ENCODE results near the gene TGFBR3L. TPM values are rescaled to one million over a fixed set of nuclear protein-coding genes. Genes with fewer than 3 reads are reported as not detected.

The TGFBR3L gene
- total RNA-seq, 1 experiment from 2014 or later, result 9.8 TPM

- POLR2A ChIA-PET, result no interaction called here
- intact Hi-C loops (cut with micrococcal nuclease; ENCODE audit: unreplicated experiment), result loop anchor here (5.0 kb wide), 1 partner anchor 34 kb away; no protein-coding TSS in a partner anchor
- no TSS peak for BruUV-seq (replicated peaks)
- H3K9me3 ChIP-seq, result no peaks in the 10 kb centered on the region
- CTCF ChIA-PET, result interaction anchor here (0.7 to 2.3 kb wide), 4 partner anchors 16 to 35 kb away, joined by 3 to 5 read pairs (median 5); partner anchors contain the start of genes MAP2K7 and SNAPC2
- H3K4me3 Mint-ChIP-seq (ENCODE audit: unreplicated experiment), result no peak overlapping the region
- no peak for DNase-seq
- H3K36me3 ChIP-seq (ENCODE audit: control insufficient read depth, insufficient read depth, low read length), result no peaks in the 10 kb centered on the region
- no peaks in the 10 kb centered on the region for H3K9me3 Mint-ChIP-seq (ENCODE audit: unreplicated experiment)
- H3K27me3 ChIP-seq (replicated peaks; ENCODE audit: control insufficient read depth, insufficient read depth, low read length), result no peaks in the 10 kb centered on the region
- no peak overlapping the region for H3K4me3 ChIP-seq (ENCODE audit: low read depth, low read length)
- peaks cover 10% of the 10 kb centered on the region; the same call in 1 of the 2 replicates for H3K4me1 ChIP-seq
- no peaks in the 10 kb centered on the region for H3K36me3 Mint-ChIP-seq (ENCODE audit: insufficient read depth, unreplicated experiment)
- H3K27me3 Mint-ChIP-seq (ENCODE audit: insufficient read depth, unreplicated experiment), result no peaks in the 10 kb centered on the region
- no peaks in the 10 kb centered on the region for H3K4me1 Mint-ChIP-seq (ENCODE audit: low read depth, unreplicated experiment)
- TF ChIP-seq CTCF (IDR thresholded peaks at IDR 0.05; ENCODE audit: insufficient read depth in 1 of 2, low read depth in 1 of 2, low read length in 1 of 2, severe bottlenecking in 1 of 2, unreplicated experiment in 1 of 2), result no peak
- H3K27ac Mint-ChIP-seq (ENCODE audit: unreplicated experiment), result no peak overlapping the region
Measured at GRCh38 chr19:7885818-7886217, 28.8 kb upstream of the TGFBR3L start.

DNA sequence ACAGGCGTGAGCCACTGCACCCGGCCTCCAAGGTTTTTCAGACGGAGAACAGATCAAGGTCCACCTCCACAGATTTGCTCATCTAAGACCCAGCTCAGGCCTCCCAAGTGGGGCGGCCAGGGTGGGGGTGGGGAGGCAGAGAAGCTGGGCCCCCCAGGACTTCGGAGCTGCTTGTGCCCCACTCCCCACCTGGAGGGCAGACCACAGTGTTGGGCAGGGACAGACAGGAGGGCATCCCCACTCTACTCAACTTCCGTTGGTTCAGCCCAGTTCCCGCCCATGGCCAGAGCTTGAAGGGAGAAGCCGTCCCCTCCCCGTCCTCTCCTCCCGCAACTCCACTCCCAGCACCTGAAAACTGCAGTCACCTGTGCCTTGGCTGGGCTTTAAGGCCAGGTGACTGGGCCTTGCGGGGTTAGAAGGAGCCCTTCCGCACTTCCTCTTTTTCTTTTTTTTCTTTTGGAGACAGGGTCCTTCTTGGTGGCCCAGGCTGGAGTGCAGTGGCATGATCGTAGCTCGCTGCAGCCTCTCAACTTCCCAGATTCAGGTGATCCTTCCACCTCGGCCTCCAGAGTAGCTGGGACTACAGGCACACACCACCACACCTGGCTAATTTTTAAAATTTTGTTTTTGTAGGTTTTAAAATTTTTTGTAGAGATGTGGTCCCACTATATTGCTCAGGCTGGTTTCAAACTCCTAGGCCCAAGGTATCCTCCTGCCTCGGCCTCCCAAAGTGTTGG lies 27.1 kb upstream of the TGFBR3L start:
- no TSS peak for BruUV-seq (replicated peaks)
- no peak for TF ChIP-seq CTCF (IDR thresholded peaks at IDR 0.05; ENCODE audit: insufficient read depth in 1 of 2, low read depth in 1 of 2, low read length in 1 of 2, severe bottlenecking in 1 of 2, unreplicated experiment in 1 of 2)
- H3K4me1 ChIP-seq, result peaks cover 10% of the 10 kb centered on the region; the same call in 1 of the 2 replicates
- H3K4me3 ChIP-seq (ENCODE audit: low read depth, low read length), result no peak overlapping the region
- DNase-seq, result no peak
- Mint-ChIP-seq H3K4me1 (ENCODE audit: low read depth, unreplicated experiment) (no peaks in the 10 kb centered on the region), H3K9me3 (ENCODE audit: unreplicated experiment) (no peaks in the 10 kb centered on the region), H3K4me3 (ENCODE audit: unreplicated experiment) (peak overlapping the region; percentile 70), H3K27me3 (ENCODE audit: insufficient read depth, unreplicated experiment) (no peaks in the 10 kb centered on the region), H3K27ac (ENCODE audit: unreplicated experiment) (no peak overlapping the region), H3K36me3 (ENCODE audit: insufficient read depth, unreplicated experiment) (no peaks in the 10 kb centered on the region)
- no peaks in the 10 kb centered on the region for H3K9me3 ChIP-seq
- ChIA-PET POLR2A (interaction anchor here (0.6 to 2.3 kb wide), 4 partner anchors 16 to 56 kb away, joined by 6 to 12 read pairs (median 8); partner anchors contain the start of genes MAP2K7 and TIMM44), CTCF (interaction anchor here (0.7 to 2.3 kb wide), 3 partner anchors 18 to 34 kb away, joined by 3 to 8 read pairs (median 5); no protein-coding TSS in a partner anchor)
- intact Hi-C loops (cut with micrococcal nuclease; ENCODE audit: unreplicated experiment), result loop anchor here (2.0 to 5.0 kb wide), 2 partner anchors 15 to 35 kb away; partner anchors contain the start of gene MAP2K7
- H3K36me3 ChIP-seq (ENCODE audit: control insufficient read depth, insufficient read depth, low read length), result no peaks in the 10 kb centered on the region
- no peaks in the 10 kb centered on the region for H3K27me3 ChIP-seq (replicated peaks; ENCODE audit: control insufficient read depth, insufficient read depth, low read length)

DNA sequence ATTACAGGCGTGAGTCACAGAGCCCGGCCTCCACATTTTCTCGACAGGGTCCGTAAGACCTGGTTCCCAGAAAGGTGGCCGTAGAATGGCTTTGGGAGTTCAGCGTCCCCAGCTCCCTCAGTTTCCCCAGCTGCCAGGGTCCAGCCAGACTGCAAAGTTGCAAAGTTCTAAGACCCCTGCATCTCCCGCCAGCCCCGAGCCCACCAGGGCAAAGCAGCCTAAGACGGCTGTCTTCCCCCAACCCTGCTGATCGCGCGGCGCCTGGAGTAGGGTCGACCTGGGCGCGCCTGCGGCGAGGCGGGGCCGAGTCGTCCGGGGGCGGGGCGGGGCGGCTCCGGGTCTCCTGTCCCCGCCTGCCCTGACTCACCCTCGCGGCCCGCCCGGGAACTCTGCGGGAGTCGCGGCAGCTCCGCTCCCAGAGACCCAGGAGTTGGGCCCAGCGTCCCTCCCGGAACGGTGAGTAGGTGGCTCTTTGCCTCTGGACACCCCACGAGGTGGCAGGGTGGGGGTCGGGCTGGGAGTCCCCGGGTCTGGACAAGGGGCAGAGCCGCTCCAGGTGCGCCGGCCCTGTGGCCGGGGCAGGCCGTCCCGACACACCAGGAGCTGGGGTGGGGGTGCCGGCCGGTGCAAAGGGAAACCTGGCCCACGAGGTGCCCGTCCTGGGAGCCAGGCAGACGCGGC lies 26.3 kb upstream of the TGFBR3L start, which contains the start of gene LRRC8E:
TSS of gene LRRC8E (plus strand) at position 366 of the 681 bp plus-strand sequence. CDS start 7,094 bp downstream, outside the sequence.
- H3K4me3 ChIP-seq (ENCODE audit: low read depth, low read length), result peak within 1 kb of the TSS; percentile 66
- peak in 1 of 2 experiments; percentile 10 for TF ChIP-seq CTCF (IDR thresholded peaks at IDR 0.05; ENCODE audit: insufficient read depth in 1 of 2, low read depth in 1 of 2, low read length in 1 of 2, severe bottlenecking in 1 of 2, unreplicated experiment in 1 of 2)
- H3K27me3 ChIP-seq (replicated peaks; ENCODE audit: control insufficient read depth, insufficient read depth, low read length), result no peaks in the 10 kb centered on the region
- Mint-ChIP-seq H3K9me3 (ENCODE audit: unreplicated experiment) (no peaks in the 10 kb centered on the region), H3K27ac (ENCODE audit: unreplicated experiment) (peak within 1 kb of the TSS; percentile 19), H3K27me3 (ENCODE audit: insufficient read depth, unreplicated experiment) (no peaks in the 10 kb centered on the region), H3K4me1 (ENCODE audit: low read depth, unreplicated experiment) (no peaks in the 10 kb centered on the region), H3K36me3 (ENCODE audit: insufficient read depth, unreplicated experiment) (no peaks in the 10 kb centered on the region), H3K4me3 (ENCODE audit: unreplicated experiment) (peak within 1 kb of the TSS; percentile 70)
- H3K9me3 ChIP-seq, result no peaks in the 10 kb centered on the region
- intact Hi-C loops (cut with micrococcal nuclease; ENCODE audit: unreplicated experiment), result loop anchor here (2.0 to 5.0 kb wide), 2 partner anchors 15 to 36 kb away; partner anchors contain the start of gene MAP2K7
- ChIA-PET CTCF (interaction anchor here (0.7 to 1.2 kb wide), 3 partner anchors 19 to 344 kb away, joined by 3 to 8 read pairs (median 3); no protein-coding TSS in a partner anchor), POLR2A (interaction anchor here (0.6 to 2.3 kb wide), 5 partner anchors 15 to 318 kb away, joined by 3 to 12 read pairs (median 8); partner anchors contain the start of genes MAP2K7 and TIMM44)
- DNase-seq, result peak; percentile 78 to 85
- H3K36me3 ChIP-seq (ENCODE audit: control insufficient read depth, insufficient read depth, low read length), result no peaks in the 10 kb centered on the region
- H3K4me1 ChIP-seq, result peaks cover 10% of the 10 kb centered on the region; the same call in 1 of the 2 replicates
- no TSS peak for BruUV-seq (replicated peaks)
